ENCODE results near the gene SKAP2.

GRCh38 chr7:26688936-26689506 is 175.4 kb downstream of the SKAP2 start:
- TF ChIP-seq CTCF (IDR thresholded peaks at IDR 0.05): no peak
- no peak for TF ChIP-seq POLR2A (IDR thresholded peaks at IDR 0.05)
- no peak for TF ChIP-seq POLR2AphosphoS5 (IDR thresholded peaks at IDR 0.05; ENCODE audit: insufficient read depth in 1 of 2, low read depth in 1 of 2)
